Endodermal cell (in vitro differentiated cells): ENCODE data around the gene CEP57L1. TPM values are rescaled to one million over a fixed set of nuclear protein-coding genes. Genes with fewer than 3 reads are reported as not detected.
"Not testable (repeated sequence)": the region's sequence is repeated elsewhere in the genome, so short reads cannot be mapped to it uniquely, and the experiment has no call there.

ENCODE experiments used
- DNase-seq: peaks from one replicate; pipeline ENCODE4 v3.0.0-alpha.2; 2017
- H3K27ac ChIP-seq: 2 replicates; pipeline ENCODE4 v1.5.1; 2013; ENCODE audit warnings: mild to moderate bottlenecking, low read depth, low read length, moderate library complexity
- H3K27me3 ChIP-seq: 2 replicates; pipeline ENCODE4 v1.6.1; 2013; ENCODE audit warnings: mild to moderate bottlenecking, low read length, moderate library complexity; ENCODE audit not compliant: insufficient read depth, control insufficient read depth, poor library complexity, severe bottlenecking
- H3K36me3 ChIP-seq: 2 replicates; pipeline ENCODE4 v1.7.0; 2013; ENCODE audit warnings: mild to moderate bottlenecking, low read length, moderate library complexity; ENCODE audit not compliant: control insufficient read depth, insufficient read depth
- H3K4me1 ChIP-seq: one replicate; pipeline ENCODE4 v1.7.0; 2013; ENCODE audit warnings: low read length; ENCODE audit not compliant: control insufficient read depth, insufficient read depth
- H3K4me3 ChIP-seq: 2 replicates; pipeline ENCODE4 v1.5.1; 2013; ENCODE audit warnings: mild to moderate bottlenecking, low read length, moderate library complexity
- H3K9ac ChIP-seq: 2 replicates; pipeline ENCODE4 v1.6.1; 2013; ENCODE audit warnings: mild to moderate bottlenecking, low read length, moderate library complexity; ENCODE audit not compliant: poor library complexity, severe bottlenecking; ENCODE audit errors: extremely low read depth
- H3K9me3 ChIP-seq: 2 replicates; pipeline ENCODE4 v1.6.1; 2013; ENCODE audit warnings: mild to moderate bottlenecking, low read length, moderate library complexity; ENCODE audit not compliant: control insufficient read depth
- H3K27ac Mint-ChIP-seq: 2 replicates; pipeline ENCODE4 v1.8.0; 2020; ENCODE audit warnings: mixed read lengths
- H3K27me3 Mint-ChIP-seq: 2 replicates; pipeline ENCODE4 v1.8.0; 2021; ENCODE audit warnings: mild to moderate bottlenecking, mixed read lengths; ENCODE audit not compliant: insufficient read depth
- H3K36me3 Mint-ChIP-seq: 2 replicates; pipeline ENCODE4 v1.8.0; 2020; ENCODE audit warnings: low read depth, mixed read lengths
- H3K4me1 Mint-ChIP-seq: 2 replicates; pipeline ENCODE4 v1.8.0; 2020; ENCODE audit warnings: mixed read lengths
- H3K4me3 Mint-ChIP-seq: 2 replicates; pipeline ENCODE4 v1.8.0; 2020; ENCODE audit warnings: mild to moderate bottlenecking, moderate library complexity, mixed read lengths
- H3K9me3 Mint-ChIP-seq: 2 replicates; pipeline ENCODE4 v1.8.0; 2020; ENCODE audit warnings: mild to moderate bottlenecking, mixed read lengths
- CTCF ChIP-seq: fragments of 200-600 bp; sonication (generic); conservative IDR thresholded peaks from 2 replicates; pipeline ENCODE4 v1.5.0; 2021; ENCODE audit warnings: antibody characterized with exemption, mild to moderate bottlenecking
- WGBS, 2 experiments: methylation state at CpG; one replicate each; pipeline versions ENCODE4 v1.1.5 to v1.1.7; 2013; ENCODE audit warnings: missing lambda C conversion rate in 2 of 2, mixed read lengths in 1 of 2; ENCODE audit not compliant: insufficient coverage in 1 of 2, insufficient read length in 1 of 2; 5-methylcytosine and 5-hydroxymethylcytosine counted together
- total RNA-seq, 2 donors: library from RNA; stranded (reverse); fragmentation: NEBNext Ultra II Directional in 1 of 2; extraction: Animal tissue kit (Norgen Biotek cat#: 25700) in 1 of 2; gene quantifications; 2 replicates in 1 of 2; 3 replicates in 1 of 2; pipeline ENCODE4 v1.2.1, GENCODE V29; 2021

The CEP57L1 gene
- total RNA-seq, 2 donors from 2014 or later = 8.4 to 17.6 TPM

DNA sequence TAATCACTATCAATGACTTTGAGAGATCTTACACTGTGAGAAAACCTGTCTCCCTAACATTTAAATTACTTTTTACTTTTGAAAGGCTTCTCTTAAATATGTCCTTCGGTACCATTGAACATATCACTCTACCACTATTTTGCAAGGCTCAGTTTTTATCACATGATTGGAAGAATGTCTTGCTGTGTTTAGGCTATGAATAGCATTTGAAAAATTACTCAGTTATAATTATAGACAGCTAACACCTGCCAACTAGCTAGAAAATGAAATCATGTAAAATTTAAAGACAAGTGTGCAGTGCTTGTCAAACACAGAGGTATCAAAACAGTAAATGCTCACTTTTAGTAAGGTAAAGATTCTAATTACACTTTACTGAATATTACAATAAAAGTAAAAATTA is 11.7 kb upstream of the CEP57L1 start:
- Mint-ChIP-seq H3K27me3 (no peaks in the 10 kb centered on the region), H3K9me3 (no peaks in the 10 kb centered on the region), H3K4me3 (no peak overlapping the region), H3K27ac (no peak overlapping the region), H3K4me1 (no peaks in the 10 kb centered on the region), H3K36me3 (peaks cover 5% of the 10 kb centered on the region)
- Histone ChIP-seq H3K9ac (no peak overlapping the region), H3K4me3 (no peak overlapping the region), H3K27ac (no peak overlapping the region), H3K36me3 (no peaks in the 10 kb centered on the region), H3K27me3 (no peaks in the 10 kb centered on the region), H3K9me3 (no peaks in the 10 kb centered on the region), H3K4me1 (no peaks in the 10 kb centered on the region)
- DNase-seq = no peak
- no peak for TF ChIP-seq CTCF
- WGBS, 2 experiments = 100% methylated on average over 1 of the region's 1 CpG; no CpG with 5 or more reads in 1 of the 2 experiments

DNA sequence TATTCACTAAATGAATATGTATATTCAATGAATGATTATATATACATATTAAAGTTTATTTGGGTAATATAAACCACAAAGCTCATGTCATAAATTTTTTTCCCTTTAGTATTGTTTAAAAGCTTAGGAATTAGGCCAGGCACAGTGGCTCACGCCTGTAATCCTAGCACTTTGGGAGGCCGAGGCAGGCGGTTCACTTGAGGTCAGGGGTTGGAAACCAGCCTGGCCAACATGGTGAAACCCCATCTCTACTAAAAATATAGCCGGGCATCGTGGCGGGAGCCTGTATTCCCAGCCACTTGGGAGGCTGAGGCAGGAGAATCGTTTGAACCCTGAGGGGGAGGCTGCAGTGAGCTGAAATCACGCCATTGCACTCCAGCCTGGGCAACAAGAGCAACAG is 11.2 kb upstream of the CEP57L1 start:
- not testable (repeated sequence) for H3K4me3 ChIP-seq, H3K4me3 Mint-ChIP-seq, H3K4me1 ChIP-seq, H3K9me3 Mint-ChIP-seq, H3K27me3 Mint-ChIP-seq, H3K9me3 ChIP-seq, H3K27me3 ChIP-seq, H3K27ac Mint-ChIP-seq, H3K27ac ChIP-seq, H3K36me3 Mint-ChIP-seq, DNase-seq, H3K9ac ChIP-seq, H3K36me3 ChIP-seq, H3K4me1 Mint-ChIP-seq
- WGBS, 2 experiments = 94 to 100% methylated on average over 2 to 8 of the region's 8 CpGs

DNA sequence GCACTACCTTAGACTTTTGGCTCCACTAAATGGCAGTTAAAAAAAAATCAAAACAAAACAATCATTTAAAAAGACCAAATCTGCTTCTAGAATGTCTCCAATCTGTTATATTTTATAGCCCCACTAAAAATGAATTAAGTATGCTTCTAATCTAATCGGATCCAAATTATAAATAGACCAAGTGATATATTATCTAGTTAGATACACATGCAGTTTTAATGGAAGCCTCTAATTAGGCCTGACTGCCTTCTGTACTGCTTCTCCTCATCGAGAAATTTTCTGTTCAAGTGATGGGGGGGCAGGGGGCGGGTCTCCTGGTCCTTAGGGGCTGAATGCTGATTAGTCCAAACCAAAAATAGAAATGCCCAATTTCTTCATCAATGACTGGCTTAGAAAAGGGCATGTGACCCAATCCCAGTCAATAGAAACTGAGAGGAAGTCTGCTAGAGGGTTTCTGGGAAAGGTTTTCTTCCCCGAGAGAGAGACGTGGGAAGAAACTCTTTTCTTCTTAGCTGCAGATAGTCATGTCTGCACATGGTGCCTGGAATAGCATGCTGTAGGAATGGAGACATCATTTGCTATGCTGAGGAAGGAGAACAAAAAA is 7.5 kb upstream of the CEP57L1 start:
- H3K36me3 Mint-ChIP-seq = peaks cover 5% of the 10 kb centered on the region
- Histone ChIP-seq H3K27me3 (no peaks in the 10 kb centered on the region), H3K4me1 (no peaks in the 10 kb centered on the region), H3K9me3 (no peaks in the 10 kb centered on the region), H3K9ac (no peak overlapping the region), H3K4me3 (no peak overlapping the region), H3K36me3 (no peaks in the 10 kb centered on the region), H3K27ac (no peak overlapping the region)
- H3K9me3 Mint-ChIP-seq = no peaks in the 10 kb centered on the region
- DNase-seq = no peak
- H3K27me3 Mint-ChIP-seq = no peaks in the 10 kb centered on the region
- WGBS, 2 experiments = 93 to 95% methylated on average over 2 to 5 of the region's 5 CpGs
- H3K4me1 Mint-ChIP-seq = peaks cover 17% of the 10 kb centered on the region
- no peak overlapping the region for H3K4me3 Mint-ChIP-seq
- no peak for TF ChIP-seq CTCF
- no peak overlapping the region for H3K27ac Mint-ChIP-seq

GRCh38 chr6:109088995-109089394 is 6.3 kb upstream of the CEP57L1 start:
- Mint-ChIP-seq H3K36me3 (peaks cover 5% of the 10 kb centered on the region), H3K4me3 (no peak overlapping the region), H3K4me1 (peaks cover 20% of the 10 kb centered on the region), H3K27ac (no peak overlapping the region), H3K27me3 (no peaks in the 10 kb centered on the region), H3K9me3 (no peaks in the 10 kb centered on the region)
- no peak for DNase-seq
- Histone ChIP-seq H3K9ac (no peak overlapping the region), H3K36me3 (no peaks in the 10 kb centered on the region), H3K9me3 (no peaks in the 10 kb centered on the region), H3K4me1 (peaks cover 5% of the 10 kb centered on the region), H3K27ac (no peak overlapping the region), H3K4me3 (no peak overlapping the region), H3K27me3 (no peaks in the 10 kb centered on the region)
- no peak for TF ChIP-seq CTCF
- 80 to 100% methylated on average over 1 of the region's 1 CpG for WGBS, 2 experiments
